GM23338 (cell line): ENCODE measurements around the gene DENND2A. TPM values are rescaled to one million over a fixed set of nuclear protein-coding genes. Genes with fewer than 3 reads are reported as not detected.

Source experiments
- ATAC-seq: fragments of 200-7000 bp; cut with Tn5 transposase; 3 replicates; pipeline ENCODE4 v1.9.1; 2020
- DNase-seq: peaks from one replicate; pipeline ENCODE4 v3.0.0-alpha.2; 2015; ENCODE audit warnings: low spot score
- H2AFZ ChIP-seq: fragments of 200-600 bp; sonication (generic); 2 replicates; pipeline ENCODE4 v1.8.0; 2016; ENCODE audit warnings: antibody characterized with exemption, mild to moderate bottlenecking, moderate library complexity
- H3F3A ChIP-seq: fragments of 200-600 bp; sonication (generic); replicated peaks from 2 replicates; pipeline ENCODE4 v1.8.0; 2017; ENCODE audit warnings: antibody characterized with exemption, mixed run types, low read depth
- H3K27ac ChIP-seq: fragments of 200-600 bp; sonication (generic); 2 replicates; pipeline ENCODE4 v1.6.1; 2016; ENCODE audit warnings: low read depth
- H3K27me3 ChIP-seq: fragments of 200-600 bp; sonication (generic); 2 replicates; pipeline ENCODE4 v1.8.0; 2016; ENCODE audit warnings: mild to moderate bottlenecking, mixed run types, moderate library complexity; ENCODE audit not compliant: insufficient read depth
- H3K36me3 ChIP-seq: fragments of 200-600 bp; sonication (generic); 2 replicates; pipeline ENCODE4 v1.8.0; 2016; ENCODE audit warnings: mild to moderate bottlenecking; ENCODE audit not compliant: insufficient read depth
- H3K4me1 ChIP-seq: fragments of 200-600 bp; sonication (generic); 2 replicates; pipeline ENCODE4 v1.8.0; 2016; ENCODE audit warnings: mild to moderate bottlenecking, moderate library complexity; ENCODE audit not compliant: insufficient read depth
- H3K4me2 ChIP-seq: fragments of 200-600 bp; sonication (generic); 2 replicates; pipeline ENCODE4 v1.7.1; 2017; ENCODE audit warnings: mixed run types
- H3K4me3 ChIP-seq: fragments of 200-600 bp; sonication (generic); 2 replicates; pipeline ENCODE4 v1.6.1; 2016; ENCODE audit warnings: mixed run types
- H3K79me2 ChIP-seq: fragments of 200-600 bp; sonication (generic); replicated peaks from 2 replicates; pipeline ENCODE4 v1.8.0; 2017; ENCODE audit warnings: mild to moderate bottlenecking; ENCODE audit not compliant: insufficient read depth
- H3K9me2 ChIP-seq: fragments of 200-600 bp; sonication (generic); 2 replicates; pipeline ENCODE4 v1.8.0; 2017; ENCODE audit not compliant: insufficient read depth
- H4K20me1 ChIP-seq: fragments of 200-600 bp; sonication (generic); replicated peaks from 2 replicates; pipeline ENCODE4 v1.8.0; 2017; ENCODE audit warnings: mild to moderate bottlenecking; ENCODE audit not compliant: insufficient read depth
- H3K27ac Mint-ChIP-seq: 2 replicates; pipeline ENCODE4 v1.8.0; 2020; ENCODE audit warnings: inconsistent platforms, mild to moderate bottlenecking, moderate library complexity, mixed read lengths
- H3K27me3 Mint-ChIP-seq: 3 replicates; pipeline ENCODE4 v1.8.0; 2022; ENCODE audit warnings: low read depth, mild to moderate bottlenecking, moderate library complexity, mixed read lengths, inconsistent platforms; ENCODE audit not compliant: insufficient read depth, poor library complexity
- H3K36me3 Mint-ChIP-seq: 3 replicates; pipeline ENCODE4 v1.8.0; 2021; ENCODE audit warnings: low read depth, mild to moderate bottlenecking, inconsistent platforms, moderate library complexity, mixed read lengths
- H3K4me1 Mint-ChIP-seq: 3 replicates; pipeline ENCODE4 v1.8.0; 2020; ENCODE audit warnings: mild to moderate bottlenecking, inconsistent platforms, mixed read lengths
- H3K4me3 Mint-ChIP-seq: 3 replicates; pipeline ENCODE4 v1.8.0; 2021; ENCODE audit warnings: moderate library complexity, mild to moderate bottlenecking, inconsistent platforms, mixed read lengths
- H3K9me3 Mint-ChIP-seq: 3 replicates; pipeline ENCODE4 v1.8.0; 2020; ENCODE audit warnings: moderate library complexity, mild to moderate bottlenecking, inconsistent platforms, mixed read lengths
- CREB1 ChIP-seq: fragments of 250-450 bp; sonication (Bioruptor Pico); IDR thresholded peaks from 2 replicates; pipeline ENCODE4 v1.5.0; 2020; ENCODE audit warnings: low read depth, mild to moderate bottlenecking, moderate library complexity
- ETS1 ChIP-seq: IDR thresholded peaks from 2 replicates; pipeline ENCODE4 v1.6.1; 2016; ENCODE audit warnings: antibody characterized with exemption
- EZH2 ChIP-seq: fragments of 200-600 bp; sonication (generic); IDR thresholded peaks from one replicate; pipeline ENCODE4 v1.8.0; 2017; ENCODE audit warnings: antibody characterized with exemption, mild to moderate bottlenecking, low read depth; ENCODE audit not compliant: unreplicated experiment
- EZH2phosphoT487 ChIP-seq: fragments of 200-600 bp; sonication (generic); IDR thresholded peaks from one replicate; pipeline ENCODE4 v1.8.1; 2018; ENCODE audit warnings: antibody characterized with exemption; ENCODE audit not compliant: unreplicated experiment
- JUNB ChIP-seq: IDR thresholded peaks from one replicate; pipeline ENCODE4 v1.6.1; 2016; ENCODE audit warnings: antibody characterized with exemption; ENCODE audit not compliant: unreplicated experiment
- NANOG ChIP-seq: IDR thresholded peaks from 2 replicates; pipeline ENCODE4 v1.6.1; 2016; ENCODE audit warnings: antibody characterized with exemption, borderline replicate concordance
- POLR2AphosphoS5 ChIP-seq: IDR thresholded peaks from 2 replicates; pipeline ENCODE4 v1.6.1; 2016; ENCODE audit warnings: antibody characterized with exemption, low read depth
- REST ChIP-seq: IDR thresholded peaks from one replicate; pipeline ENCODE4 v1.6.1; 2018; ENCODE audit warnings: antibody characterized with exemption; ENCODE audit not compliant: unreplicated experiment
- STAT1 ChIP-seq: IDR thresholded peaks from one replicate; pipeline ENCODE4 v1.6.1; 2016; ENCODE audit warnings: antibody characterized with exemption; ENCODE audit not compliant: unreplicated experiment
- ZNF114 ChIP-seq: fragments of 250-450 bp; sonication (Bioruptor Pico); IDR thresholded peaks from 2 replicates; pipeline ENCODE4 v1.5.0; 2020; ENCODE audit warnings: mild to moderate bottlenecking, moderate library complexity
- ZNF331 ChIP-seq: fragments of 250-450 bp; sonication (Bioruptor Pico); IDR thresholded peaks from 2 replicates; pipeline ENCODE4 v1.5.0; 2020; ENCODE audit warnings: low read depth, mild to moderate bottlenecking, moderate library complexity
- polyA plus RNA-seq: library from polyadenylated mRNA; unstranded; fragments of >200 nt; fragmentation: Nextera tagmentation; extraction: Ambion mirVana; gene quantifications from 2 replicates; pipeline ENCODE4 v1.2.1, GENCODE V29; 2016
- total RNA-seq: library from RNA; depleted of rRNA; stranded (reverse); fragments of >200 nt; shearing (Covaris generic); gene quantifications from 2 replicates; pipeline ENCODE4 v1.2.3, GENCODE V29; 2014
- TF ChIP-seq, protein P1 (sequence below), 2 experiments: fragments of 200-600 bp in 1 of 2; sonication (generic) in 1 of 2; conservative IDR thresholded peaks; 2 replicates each; pipeline versions ENCODE4 v1.5.1 to v1.6.1; 2016 to 2017; ENCODE audit warnings: antibody characterized with exemption in 2 of 2, low read depth in 2 of 2, mild to moderate bottlenecking in 2 of 2, moderate library complexity in 1 of 2
- TF ChIP-seq, protein P2 (sequence below): fragments of 250-450 bp; sonication (Bioruptor Pico); IDR thresholded peaks from 2 replicates; pipeline ENCODE4 v1.5.0; 2020; ENCODE audit warnings: mild to moderate bottlenecking, moderate library complexity

DENND2A gene
- total and polyA plus RNA-seq, 2 experiments from 2014 or later: 1.7 to 5.6 TPM

GRCh38 chr7:140607441-140607989 is 33.1 kb downstream of the DENND2A start:
- no peak overlapping the region for H3K4me2 ChIP-seq
- Mint-ChIP-seq H3K27ac (no peak overlapping the region; the same call in 1 of the 2 replicates), H3K4me1 (peaks cover 9% of the 10 kb centered on the region), H3K9me3 (no peaks in the 10 kb centered on the region), H3K4me3 (no peak overlapping the region), H3K27me3 (peaks cover 3% of the 10 kb centered on the region), H3K36me3 (no peaks in the 10 kb centered on the region)
- H3K27ac ChIP-seq: no peak overlapping the region
- DNase-seq (no peak), ATAC-seq (no peak)
- no peaks in the 10 kb centered on the region for H3K27me3 ChIP-seq
- no peaks in the 10 kb centered on the region for H3K79me2 ChIP-seq
- H3K4me1 ChIP-seq: peaks cover 5% of the 10 kb centered on the region; the same call in 1 of the 2 replicates
- H3K4me3 ChIP-seq: no peak overlapping the region
- H3K9me2 ChIP-seq: no peaks in the 10 kb centered on the region
- no peaks in the 10 kb centered on the region for H3F3A ChIP-seq
- no peaks in the 10 kb centered on the region for H3K36me3 ChIP-seq
- no peak overlapping the region for H2AFZ ChIP-seq
- TF ChIP-seq CREB1 (CRISPR knock-in tag) (no peak), NANOG (no peak), STAT1 (no peak), ETS1 (no peak), ZNF114 (CRISPR knock-in tag) (no peak), JUNB (no peak), EZH2 (no peak), REST (no peak), POLR2AphosphoS5 (no peak), ZNF331 (CRISPR knock-in tag) (no peak), EZH2phosphoT487 (no peak)
- TF ChIP-seq, protein P1, sequence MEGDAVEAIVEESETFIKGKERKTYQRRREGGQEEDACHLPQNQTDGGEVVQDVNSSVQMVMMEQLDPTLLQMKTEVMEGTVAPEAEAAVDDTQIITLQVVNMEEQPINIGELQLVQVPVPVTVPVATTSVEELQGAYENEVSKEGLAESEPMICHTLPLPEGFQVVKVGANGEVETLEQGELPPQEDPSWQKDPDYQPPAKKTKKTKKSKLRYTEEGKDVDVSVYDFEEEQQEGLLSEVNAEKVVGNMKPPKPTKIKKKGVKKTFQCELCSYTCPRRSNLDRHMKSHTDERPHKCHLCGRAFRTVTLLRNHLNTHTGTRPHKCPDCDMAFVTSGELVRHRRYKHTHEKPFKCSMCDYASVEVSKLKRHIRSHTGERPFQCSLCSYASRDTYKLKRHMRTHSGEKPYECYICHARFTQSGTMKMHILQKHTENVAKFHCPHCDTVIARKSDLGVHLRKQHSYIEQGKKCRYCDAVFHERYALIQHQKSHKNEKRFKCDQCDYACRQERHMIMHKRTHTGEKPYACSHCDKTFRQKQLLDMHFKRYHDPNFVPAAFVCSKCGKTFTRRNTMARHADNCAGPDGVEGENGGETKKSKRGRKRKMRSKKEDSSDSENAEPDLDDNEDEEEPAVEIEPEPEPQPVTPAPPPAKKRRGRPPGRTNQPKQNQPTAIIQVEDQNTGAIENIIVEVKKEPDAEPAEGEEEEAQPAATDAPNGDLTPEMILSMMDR (conservative IDR thresholded peaks at IDR 0.05; ENCODE audit: low read depth in 2 of 2): no peak
- TF ChIP-seq, protein P2, sequence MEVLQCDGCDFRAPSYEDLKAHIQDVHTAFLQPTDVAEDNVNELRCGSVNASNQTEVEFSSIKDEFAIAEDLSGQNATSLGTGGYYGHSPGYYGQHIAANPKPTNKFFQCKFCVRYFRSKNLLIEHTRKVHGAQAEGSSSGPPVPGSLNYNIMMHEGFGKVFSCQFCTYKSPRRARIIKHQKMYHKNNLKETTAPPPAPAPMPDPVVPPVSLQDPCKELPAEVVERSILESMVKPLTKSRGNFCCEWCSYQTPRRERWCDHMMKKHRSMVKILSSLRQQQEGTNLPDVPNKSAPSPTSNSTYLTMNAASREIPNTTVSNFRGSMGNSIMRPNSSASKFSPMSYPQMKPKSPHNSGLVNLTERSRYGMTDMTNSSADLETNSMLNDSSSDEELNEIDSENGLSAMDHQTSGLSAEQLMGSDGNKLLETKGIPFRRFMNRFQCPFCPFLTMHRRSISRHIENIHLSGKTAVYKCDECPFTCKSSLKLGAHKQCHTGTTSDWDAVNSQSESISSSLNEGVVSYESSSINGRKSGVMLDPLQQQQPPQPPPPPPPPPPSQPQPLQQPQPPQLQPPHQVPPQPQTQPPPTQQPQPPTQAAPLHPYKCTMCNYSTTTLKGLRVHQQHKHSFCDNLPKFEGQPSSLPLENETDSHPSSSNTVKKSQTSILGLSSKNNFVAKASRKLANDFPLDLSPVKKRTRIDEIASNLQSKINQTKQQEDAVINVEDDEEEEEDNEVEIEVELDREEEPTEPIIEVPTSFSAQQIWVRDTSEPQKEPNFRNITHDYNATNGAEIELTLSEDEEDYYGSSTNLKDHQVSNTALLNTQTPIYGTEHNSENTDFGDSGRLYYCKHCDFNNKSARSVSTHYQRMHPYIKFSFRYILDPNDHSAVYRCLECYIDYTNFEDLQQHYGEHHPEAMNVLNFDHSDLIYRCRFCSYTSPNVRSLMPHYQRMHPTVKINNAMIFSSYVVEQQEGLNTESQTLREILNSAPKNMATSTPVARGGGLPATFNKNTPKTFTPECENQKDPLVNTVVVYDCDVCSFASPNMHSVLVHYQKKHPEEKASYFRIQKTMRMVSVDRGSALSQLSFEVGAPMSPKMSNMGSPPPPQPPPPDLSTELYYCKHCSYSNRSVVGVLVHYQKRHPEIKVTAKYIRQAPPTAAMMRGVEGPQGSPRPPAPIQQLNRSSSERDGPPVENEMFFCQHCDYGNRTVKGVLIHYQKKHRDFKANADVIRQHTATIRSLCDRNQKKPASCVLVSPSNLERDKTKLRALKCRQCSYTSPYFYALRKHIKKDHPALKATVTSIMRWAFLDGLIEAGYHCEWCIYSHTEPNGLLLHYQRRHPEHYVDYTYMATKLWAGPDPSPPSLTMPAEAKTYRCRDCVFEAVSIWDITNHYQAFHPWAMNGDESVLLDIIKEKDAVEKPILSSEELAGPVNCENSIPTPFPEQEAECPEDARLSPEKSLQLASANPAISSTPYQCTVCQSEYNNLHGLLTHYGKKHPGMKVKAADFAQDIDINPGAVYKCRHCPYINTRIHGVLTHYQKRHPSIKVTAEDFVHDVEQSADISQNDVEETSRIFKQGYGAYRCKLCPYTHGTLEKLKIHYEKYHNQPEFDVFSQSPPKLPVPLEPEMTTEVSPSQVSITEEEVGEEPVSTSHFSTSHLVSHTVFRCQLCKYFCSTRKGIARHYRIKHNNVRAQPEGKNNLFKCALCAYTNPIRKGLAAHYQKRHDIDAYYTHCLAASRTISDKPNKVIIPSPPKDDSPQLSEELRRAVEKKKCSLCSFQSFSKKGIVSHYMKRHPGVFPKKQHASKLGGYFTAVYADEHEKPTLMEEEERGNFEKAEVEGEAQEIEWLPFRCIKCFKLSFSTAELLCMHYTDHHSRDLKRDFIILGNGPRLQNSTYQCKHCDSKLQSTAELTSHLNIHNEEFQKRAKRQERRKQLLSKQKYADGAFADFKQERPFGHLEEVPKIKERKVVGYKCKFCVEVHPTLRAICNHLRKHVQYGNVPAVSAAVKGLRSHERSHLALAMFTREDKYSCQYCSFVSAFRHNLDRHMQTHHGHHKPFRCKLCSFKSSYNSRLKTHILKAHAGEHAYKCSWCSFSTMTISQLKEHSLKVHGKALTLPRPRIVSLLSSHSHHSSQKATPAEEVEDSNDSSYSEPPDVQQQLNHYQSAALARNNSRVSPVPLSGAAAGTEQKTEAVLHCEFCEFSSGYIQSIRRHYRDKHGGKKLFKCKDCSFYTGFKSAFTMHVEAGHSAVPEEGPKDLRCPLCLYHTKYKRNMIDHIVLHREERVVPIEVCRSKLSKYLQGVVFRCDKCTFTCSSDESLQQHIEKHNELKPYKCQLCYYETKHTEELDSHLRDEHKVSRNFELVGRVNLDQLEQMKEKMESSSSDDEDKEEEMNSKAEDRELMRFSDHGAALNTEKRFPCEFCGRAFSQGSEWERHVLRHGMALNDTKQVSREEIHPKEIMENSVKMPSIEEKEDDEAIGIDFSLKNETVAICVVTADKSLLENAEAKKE (CRISPR knock-in tag): no peak
- no peaks in the 10 kb centered on the region for H4K20me1 ChIP-seq
